ENCODE measurements around the gene DOCK8. TPM values are rescaled to one million over a fixed set of nuclear protein-coding genes. Genes with fewer than 3 reads are reported as not detected.

Gene DOCK8
- total and polyA plus RNA-seq, 10 of the 15 experiments (the other 5 are each of a cell fraction or from before 2014, with no cell fraction given) = 35.4 to 100 (median 44.7) TPM

DNA sequence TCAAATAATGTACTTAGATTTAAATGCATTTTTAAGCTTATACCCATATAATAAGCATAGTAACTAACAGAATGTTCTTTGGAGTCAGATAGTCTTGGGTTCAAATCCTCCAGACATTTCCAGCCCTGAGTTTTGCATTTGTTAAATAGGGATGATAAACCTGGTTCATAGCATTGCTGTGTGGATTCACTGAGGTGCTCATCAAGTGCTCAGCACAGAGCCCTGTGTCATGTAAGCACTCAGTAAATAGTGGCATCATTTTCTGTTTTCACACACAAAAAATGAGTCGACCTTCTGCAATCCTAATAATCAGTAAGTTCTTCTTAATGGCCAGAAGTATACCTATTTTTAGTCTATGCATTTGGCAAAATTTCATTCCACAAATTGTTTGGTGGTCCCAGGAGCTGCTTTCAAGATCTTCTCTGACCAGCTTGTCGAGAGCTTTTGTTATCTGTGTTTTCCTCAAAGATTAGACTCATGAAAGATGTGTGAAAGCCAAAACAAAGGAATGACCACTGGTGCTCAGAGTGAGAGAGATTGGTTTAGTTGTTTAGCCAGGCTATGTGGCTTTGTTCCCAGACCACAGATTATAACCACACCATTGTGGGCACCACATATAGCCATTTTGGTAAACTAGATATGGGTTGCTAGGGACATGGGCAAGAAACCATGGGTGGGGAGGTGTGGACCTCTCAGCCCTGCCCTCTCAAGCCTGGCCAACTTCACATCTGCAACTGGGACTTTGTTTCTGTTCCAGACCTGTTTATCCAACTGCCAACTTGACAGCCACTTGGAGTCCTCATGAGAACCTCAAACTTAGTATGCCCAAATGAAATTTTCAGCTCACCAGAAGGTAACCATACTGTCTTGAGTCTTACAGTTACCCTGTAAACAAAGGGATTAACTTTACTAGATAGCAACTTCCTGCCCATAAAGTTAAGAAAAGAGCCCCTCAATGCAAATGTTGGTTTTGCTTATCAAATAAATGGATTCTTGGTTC lies 45.0 kb downstream of the DOCK8 start (continued):
- TF ChIP-seq CEBPB (IDR thresholded peaks at IDR 0.05; ENCODE audit: borderline replicate concordance in 1 of 2, low read depth in 2 of 2, low read length in 2 of 2) (no peak), GATAD2B (conservative IDR thresholded peaks at IDR 0.05; ENCODE audit: low read depth) (no peak), TCF7 (IDR thresholded peaks at IDR 0.05; ENCODE audit: borderline replicate concordance) (no peak), GABPA (IDR thresholded peaks at IDR 0.05; ENCODE audit: low read depth) (no peak), HDAC6 (IDR thresholded peaks at IDR 0.05; ENCODE audit: unreplicated experiment) (no peak), ETV6 (conservative IDR thresholded peaks at IDR 0.05 in 1 of 2, IDR thresholded peaks at IDR 0.05 in 1 of 2; ENCODE audit: borderline replicate concordance in 1 of 2, low read depth in 1 of 2) (no peak)
- TF ChIP-seq, protein P1, sequence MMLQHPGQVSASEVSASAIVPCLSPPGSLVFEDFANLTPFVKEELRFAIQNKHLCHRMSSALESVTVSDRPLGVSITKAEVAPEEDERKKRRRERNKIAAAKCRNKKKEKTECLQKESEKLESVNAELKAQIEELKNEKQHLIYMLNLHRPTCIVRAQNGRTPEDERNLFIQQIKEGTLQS (IDR thresholded peaks at IDR 0.05; ENCODE audit: borderline replicate concordance, extremely low read depth, low read depth, low read length) = no peak
- TF ChIP-seq, protein P2, sequence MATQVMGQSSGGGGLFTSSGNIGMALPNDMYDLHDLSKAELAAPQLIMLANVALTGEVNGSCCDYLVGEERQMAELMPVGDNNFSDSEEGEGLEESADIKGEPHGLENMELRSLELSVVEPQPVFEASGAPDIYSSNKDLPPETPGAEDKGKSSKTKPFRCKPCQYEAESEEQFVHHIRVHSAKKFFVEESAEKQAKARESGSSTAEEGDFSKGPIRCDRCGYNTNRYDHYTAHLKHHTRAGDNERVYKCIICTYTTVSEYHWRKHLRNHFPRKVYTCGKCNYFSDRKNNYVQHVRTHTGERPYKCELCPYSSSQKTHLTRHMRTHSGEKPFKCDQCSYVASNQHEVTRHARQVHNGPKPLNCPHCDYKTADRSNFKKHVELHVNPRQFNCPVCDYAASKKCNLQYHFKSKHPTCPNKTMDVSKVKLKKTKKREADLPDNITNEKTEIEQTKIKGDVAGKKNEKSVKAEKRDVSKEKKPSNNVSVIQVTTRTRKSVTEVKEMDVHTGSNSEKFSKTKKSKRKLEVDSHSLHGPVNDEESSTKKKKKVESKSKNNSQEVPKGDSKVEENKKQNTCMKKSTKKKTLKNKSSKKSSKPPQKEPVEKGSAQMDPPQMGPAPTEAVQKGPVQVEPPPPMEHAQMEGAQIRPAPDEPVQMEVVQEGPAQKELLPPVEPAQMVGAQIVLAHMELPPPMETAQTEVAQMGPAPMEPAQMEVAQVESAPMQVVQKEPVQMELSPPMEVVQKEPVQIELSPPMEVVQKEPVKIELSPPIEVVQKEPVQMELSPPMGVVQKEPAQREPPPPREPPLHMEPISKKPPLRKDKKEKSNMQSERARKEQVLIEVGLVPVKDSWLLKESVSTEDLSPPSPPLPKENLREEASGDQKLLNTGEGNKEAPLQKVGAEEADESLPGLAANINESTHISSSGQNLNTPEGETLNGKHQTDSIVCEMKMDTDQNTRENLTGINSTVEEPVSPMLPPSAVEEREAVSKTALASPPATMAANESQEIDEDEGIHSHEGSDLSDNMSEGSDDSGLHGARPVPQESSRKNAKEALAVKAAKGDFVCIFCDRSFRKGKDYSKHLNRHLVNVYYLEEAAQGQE (IDR thresholded peaks at IDR 0.05; ENCODE audit: low read depth, low read length) = no peak

Data from GM12878 (cell line).